ENCODE data around the gene SGK1. TPM values are rescaled to one million over a fixed set of nuclear protein-coding genes. Genes with fewer than 3 reads are reported as not detected.
"Not testable (repeated sequence)": the region's sequence is repeated elsewhere in the genome, so short reads cannot be mapped to it uniquely, and the experiment has no call there.

SGK1 gene
- total RNA-seq, 1 experiment from 2014 or later = 2.4 TPM

- H3K27me3 ChIP-seq (ENCODE audit: low read length) = no peaks in the 10 kb centered on the region
- H3K9ac ChIP-seq (ENCODE audit: low read length) = no peak overlapping the region
- no peak overlapping the region for H3K27ac ChIP-seq (ENCODE audit: low read length)
- H2AFZ ChIP-seq (ENCODE audit: low read length) = no peak overlapping the region
- no peaks in the 10 kb centered on the region for H3K79me2 ChIP-seq (ENCODE audit: low read length)
- H4K20me1 ChIP-seq (ENCODE audit: insufficient read depth, low read depth, low read length) = no peaks in the 10 kb centered on the region
- no peaks in the 10 kb centered on the region for H3K36me3 ChIP-seq (ENCODE audit: insufficient read depth, low read length)
- no peak overlapping the region for H3K4me3 ChIP-seq (ENCODE audit: low read length)
- no peaks in the 10 kb centered on the region for H3K9me3 ChIP-seq (ENCODE audit: low read length)
- no peak for DNase-seq
- no peaks in the 10 kb centered on the region for H3K9me2 ChIP-seq (replicated peaks; ENCODE audit: insufficient read depth, low read length)
- no peak overlapping the region for H3K4me2 ChIP-seq (ENCODE audit: low read depth, low read length, poor library complexity, severe bottlenecking)
- H3K4me1 ChIP-seq (ENCODE audit: low read length) = no peaks in the 10 kb centered on the region
Measured at GRCh38 chr6:134323294-134323693, 5.4 kb upstream of the SGK1 start.

- Histone ChIP-seq H3K27me3 (ENCODE audit: low read length) (no peaks in the 10 kb centered on the region), H3K9me3 (ENCODE audit: low read length) (no peaks in the 10 kb centered on the region), H3K27ac (ENCODE audit: low read length) (no peak overlapping the region), H3K36me3 (ENCODE audit: insufficient read depth, low read length) (no peaks in the 10 kb centered on the region), H3K4me1 (ENCODE audit: low read length) (peaks cover 3% of the 10 kb centered on the region), H3K4me3 (ENCODE audit: low read length) (no peak overlapping the region), H3K9ac (ENCODE audit: low read length) (no peak overlapping the region), H2AFZ (ENCODE audit: low read length) (no peak overlapping the region), H3K79me2 (ENCODE audit: low read length) (no peaks in the 10 kb centered on the region), H4K20me1 (ENCODE audit: insufficient read depth, low read depth, low read length) (no peaks in the 10 kb centered on the region), H3K9me2 (replicated peaks; ENCODE audit: insufficient read depth, low read length) (no peaks in the 10 kb centered on the region), H3K4me2 (ENCODE audit: low read depth, low read length, poor library complexity, severe bottlenecking) (no peak overlapping the region)
- DNase-seq = no peak
Measured at GRCh38 chr6:134322216-134322615, 4.3 kb upstream of the SGK1 start.

GRCh38 chr6:134321246-134321645 lies 3.3 kb upstream of the SGK1 start:
- H3K4me2 ChIP-seq (ENCODE audit: low read depth, low read length, poor library complexity, severe bottlenecking) = no peak overlapping the region
- H3K9ac ChIP-seq (ENCODE audit: low read length) = no peak overlapping the region
- no peak for DNase-seq
- no peak overlapping the region for H2AFZ ChIP-seq (ENCODE audit: low read length)
- H3K9me2 ChIP-seq (replicated peaks; ENCODE audit: insufficient read depth, low read length) = no peaks in the 10 kb centered on the region
- H3K36me3 ChIP-seq (ENCODE audit: insufficient read depth, low read length) = no peaks in the 10 kb centered on the region
- no peak overlapping the region for H3K27ac ChIP-seq (ENCODE audit: low read length)
- H4K20me1 ChIP-seq (ENCODE audit: insufficient read depth, low read depth, low read length) = no peaks in the 10 kb centered on the region
- H3K9me3 ChIP-seq (ENCODE audit: low read length) = no peaks in the 10 kb centered on the region
- no peaks in the 10 kb centered on the region for H3K79me2 ChIP-seq (ENCODE audit: low read length)
- peaks cover 3% of the 10 kb centered on the region for H3K4me1 ChIP-seq (ENCODE audit: low read length)
- H3K27me3 ChIP-seq (ENCODE audit: low read length) = no peaks in the 10 kb centered on the region
- H3K4me3 ChIP-seq (ENCODE audit: low read length) = no peak overlapping the region

- not testable (repeated sequence) for H3K4me3 ChIP-seq (ENCODE audit: low read length); H3K4me2 ChIP-seq (ENCODE audit: low read depth, low read length, poor library complexity, severe bottlenecking)
Measured at GRCh38 chr6:134319686-134320085, 1.8 kb upstream of the SGK1 start.

GRCh38 chr6:134318974-134319281 lies 1.0 kb upstream of the SGK1 start:
- H3K27ac ChIP-seq (ENCODE audit: low read length) = no peak overlapping the region
- no peaks in the 10 kb centered on the region for H3K36me3 ChIP-seq (ENCODE audit: insufficient read depth, low read length)
- H4K20me1 ChIP-seq (ENCODE audit: insufficient read depth, low read depth, low read length) = no peaks in the 10 kb centered on the region
- H2AFZ ChIP-seq (ENCODE audit: low read length) = no peak overlapping the region
- no peak for DNase-seq
- H3K9me3 ChIP-seq (ENCODE audit: low read length) = no peaks in the 10 kb centered on the region
- H3K9ac ChIP-seq (ENCODE audit: low read length) = no peak overlapping the region
- H3K4me2 ChIP-seq (ENCODE audit: low read depth, low read length, poor library complexity, severe bottlenecking) = no peak overlapping the region
- H3K4me1 ChIP-seq (ENCODE audit: low read length) = peaks cover 3% of the 10 kb centered on the region
- no peak overlapping the region for H3K4me3 ChIP-seq (ENCODE audit: low read length)
- H3K9me2 ChIP-seq (replicated peaks; ENCODE audit: insufficient read depth, low read length) = no peaks in the 10 kb centered on the region
- no peaks in the 10 kb centered on the region for H3K79me2 ChIP-seq (ENCODE audit: low read length)
- H3K27me3 ChIP-seq (ENCODE audit: low read length) = no peaks in the 10 kb centered on the region

More at GRCh38 chr6:134319686-134320085, 1.8 kb upstream of the SGK1 start:
- not testable (repeated sequence) for H3K79me2 ChIP-seq (ENCODE audit: low read length); H3K4me1 ChIP-seq (ENCODE audit: low read length); H3K9me2 ChIP-seq (replicated peaks; ENCODE audit: insufficient read depth, low read length); H3K27me3 ChIP-seq (ENCODE audit: low read length); H4K20me1 ChIP-seq (ENCODE audit: insufficient read depth, low read depth, low read length); H3K9me3 ChIP-seq (ENCODE audit: low read length); DNase-seq; H2AFZ ChIP-seq (ENCODE audit: low read length); H3K36me3 ChIP-seq (ENCODE audit: insufficient read depth, low read length); H3K9ac ChIP-seq (ENCODE audit: low read length); H3K27ac ChIP-seq (ENCODE audit: low read length)

GRCh38 chr6:134318236-134318973 lies 493 bp upstream of the SGK1 start:
- no peaks in the 10 kb centered on the region for H3K36me3 ChIP-seq (ENCODE audit: insufficient read depth, low read length)
- no peaks in the 10 kb centered on the region for H3K9me3 ChIP-seq (ENCODE audit: low read length)
- no peaks in the 10 kb centered on the region for H3K27me3 ChIP-seq (ENCODE audit: low read length)
- no peak overlapping the region for H3K4me2 ChIP-seq (ENCODE audit: low read depth, low read length, poor library complexity, severe bottlenecking)
- no peaks in the 10 kb centered on the region for H4K20me1 ChIP-seq (ENCODE audit: insufficient read depth, low read depth, low read length)
- H3K79me2 ChIP-seq (ENCODE audit: low read length) = no peaks in the 10 kb centered on the region
- H2AFZ ChIP-seq (ENCODE audit: low read length) = no peak overlapping the region
- no peak overlapping the region for H3K9ac ChIP-seq (ENCODE audit: low read length)
- H3K4me1 ChIP-seq (ENCODE audit: low read length) = peaks cover 3% of the 10 kb centered on the region
- DNase-seq = no peak
- H3K4me3 ChIP-seq (ENCODE audit: low read length) = no peak overlapping the region
- H3K9me2 ChIP-seq (replicated peaks; ENCODE audit: insufficient read depth, low read length) = no peaks in the 10 kb centered on the region
- H3K27ac ChIP-seq (ENCODE audit: low read length) = no peak overlapping the region

GRCh38 chr6:134316733-134317431 lies 1.0 kb downstream of the SGK1 start:
- Histone ChIP-seq H3K4me2 (ENCODE audit: low read depth, low read length, poor library complexity, severe bottlenecking) (peak overlapping the region; percentile 35), H3K9ac (ENCODE audit: low read length) (no peak overlapping the region), H4K20me1 (ENCODE audit: insufficient read depth, low read depth, low read length) (no peaks in the 10 kb centered on the region), H3K4me3 (ENCODE audit: low read length) (no peak overlapping the region), H3K36me3 (ENCODE audit: insufficient read depth, low read length) (no peaks in the 10 kb centered on the region), H3K4me1 (ENCODE audit: low read length) (peaks cover 3% of the 10 kb centered on the region), H3K79me2 (ENCODE audit: low read length) (no peaks in the 10 kb centered on the region), H3K27ac (ENCODE audit: low read length) (no peak overlapping the region), H3K27me3 (ENCODE audit: low read length) (no peaks in the 10 kb centered on the region), H3K9me3 (ENCODE audit: low read length) (no peaks in the 10 kb centered on the region), H3K9me2 (replicated peaks; ENCODE audit: insufficient read depth, low read length) (no peaks in the 10 kb centered on the region), H2AFZ (ENCODE audit: low read length) (no peak overlapping the region)
- no peak for DNase-seq

- Histone ChIP-seq H3K27me3 (ENCODE audit: low read length) (no peaks in the 10 kb centered on the region), H3K4me2 (ENCODE audit: low read depth, low read length, poor library complexity, severe bottlenecking) (no peak overlapping the region), H3K36me3 (ENCODE audit: insufficient read depth, low read length) (no peaks in the 10 kb centered on the region), H3K9me2 (replicated peaks; ENCODE audit: insufficient read depth, low read length) (no peaks in the 10 kb centered on the region), H4K20me1 (ENCODE audit: insufficient read depth, low read depth, low read length) (no peaks in the 10 kb centered on the region), H3K4me3 (ENCODE audit: low read length) (no peak overlapping the region), H2AFZ (ENCODE audit: low read length) (no peak overlapping the region), H3K9ac (ENCODE audit: low read length) (no peak overlapping the region), H3K27ac (ENCODE audit: low read length) (no peak overlapping the region), H3K79me2 (ENCODE audit: low read length) (no peaks in the 10 kb centered on the region), H3K4me1 (ENCODE audit: low read length) (peaks cover 3% of the 10 kb centered on the region), H3K9me3 (ENCODE audit: low read length) (no peaks in the 10 kb centered on the region)
- DNase-seq = no peak
Measured at GRCh38 chr6:134315974-134316441, 1.9 kb downstream of the SGK1 start.

All from Karpas-422 (cell line).